Hematopoietic multipotent progenitor cell treated with erythropoietin and hydrocortisone succinate and interleukin-3 and kit ligand, for 6 days (in vitro differentiated cells): ENCODE data around the gene UPK3BL2.
"Not testable (repeated sequence)": the region's sequence is repeated elsewhere in the genome, so short reads cannot be mapped to it uniquely, and the experiment has no call there.

Experiments used
- DNase-seq: peaks from one replicate; pipeline ENCODE4 v3.0.0-alpha.2; 2015

The UPK3BL2 gene

GRCh38 chr7:102493220-102493935 lies 50.1 kb downstream of the UPK3BL2 start:
- not testable (repeated sequence) for DNase-seq

- DNase-seq: not testable (repeated sequence)
These were observed 52.9 kb downstream of the UPK3BL2 start for GRCh38 chr7:102490529-102491075.
